Measurements from ENCODE around the gene CAMK1D. TPM values are rescaled to one million over a fixed set of nuclear protein-coding genes. Genes with fewer than 3 reads are reported as not detected.

Gene CAMK1D
- total and polyA plus RNA-seq, 2 donors (not counting 3 experiments of a cell fraction or from before 2014, with no cell fraction given), result 0.37 to 4.2 TPM

DNA sequence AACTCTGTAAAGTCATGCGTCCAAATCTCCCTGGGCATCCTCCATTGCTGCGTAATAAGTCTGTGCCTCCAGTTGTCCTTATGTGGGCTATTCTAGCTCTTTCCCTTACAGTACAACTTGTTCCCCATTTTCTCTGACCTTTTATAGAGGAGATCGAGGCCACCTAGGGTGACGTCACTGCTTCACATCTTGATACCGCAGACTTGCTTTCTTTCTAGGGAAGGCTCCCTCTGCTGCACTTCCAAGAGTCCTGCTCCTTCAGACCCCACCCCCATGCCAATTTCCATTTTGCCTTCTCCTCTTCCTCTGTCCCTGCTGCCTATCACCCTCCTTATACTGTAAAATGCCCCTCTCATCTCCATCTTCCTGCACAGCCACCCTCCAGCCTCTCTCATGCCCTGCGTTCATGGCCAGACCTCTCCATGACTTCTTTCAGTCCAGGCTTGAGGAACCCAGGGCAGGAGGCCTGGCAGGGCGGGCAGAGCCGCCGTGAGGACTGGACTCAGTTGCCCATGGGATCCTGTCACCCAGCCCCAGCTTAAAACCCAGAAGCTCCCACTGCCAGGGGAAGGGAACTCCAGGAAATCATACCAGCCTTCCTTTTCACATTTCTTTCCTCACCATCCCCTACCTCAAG, 57.5 kb downstream of the CAMK1D start:
- H3K9me1 ChIP-seq (replicated peaks; ENCODE audit: control insufficient read depth, extremely low read depth, insufficient read depth, low read length), result no peaks in the 10 kb centered on the region
- no peaks in the 10 kb centered on the region for H3K36me3 ChIP-seq (ENCODE audit: control insufficient read depth in 2 of 2, extremely low read depth in 1 of 2, insufficient read depth in 2 of 2, low read length in 2 of 2)
- no peak for FAIRE-seq
- no peak overlapping the region for H3K27ac ChIP-seq (ENCODE audit: insufficient read depth, low read depth, low read length)
- POLR2A ChIA-PET, result no interaction called here
- no peak overlapping the region for H3K4me3 ChIP-seq (replicated peaks in 1 of 3; ENCODE audit: insufficient read depth in 1 of 3, low read depth in 1 of 3, low read length in 3 of 3)
- TF ChIP-seq MYC (IDR thresholded peaks at IDR 0.05; ENCODE audit: low read depth, low read length) (no peak), POLR2AphosphoS5 (IDR thresholded peaks at IDR 0.05; ENCODE audit: insufficient read depth, low read depth, low read length) (no peak), POLR2A (IDR thresholded peaks at IDR 0.05; ENCODE audit: low read depth, low read length) (no peak), JUN (IDR thresholded peaks at IDR 0.05; ENCODE audit: borderline replicate concordance, insufficient read depth, insufficient read length, low read depth) (no peak), GATA2 (IDR thresholded peaks at IDR 0.05; ENCODE audit: insufficient read depth, insufficient read length, low read depth, low read length) (no peak), FOS (IDR thresholded peaks at IDR 0.05; ENCODE audit: borderline replicate concordance, insufficient read depth, low read length) (no peak), EZH2 (IDR thresholded peaks at IDR 0.05; ENCODE audit: borderline replicate concordance, low read depth, low read length, severe bottlenecking) (no peak)
- TF ChIP-seq, protein P1, sequence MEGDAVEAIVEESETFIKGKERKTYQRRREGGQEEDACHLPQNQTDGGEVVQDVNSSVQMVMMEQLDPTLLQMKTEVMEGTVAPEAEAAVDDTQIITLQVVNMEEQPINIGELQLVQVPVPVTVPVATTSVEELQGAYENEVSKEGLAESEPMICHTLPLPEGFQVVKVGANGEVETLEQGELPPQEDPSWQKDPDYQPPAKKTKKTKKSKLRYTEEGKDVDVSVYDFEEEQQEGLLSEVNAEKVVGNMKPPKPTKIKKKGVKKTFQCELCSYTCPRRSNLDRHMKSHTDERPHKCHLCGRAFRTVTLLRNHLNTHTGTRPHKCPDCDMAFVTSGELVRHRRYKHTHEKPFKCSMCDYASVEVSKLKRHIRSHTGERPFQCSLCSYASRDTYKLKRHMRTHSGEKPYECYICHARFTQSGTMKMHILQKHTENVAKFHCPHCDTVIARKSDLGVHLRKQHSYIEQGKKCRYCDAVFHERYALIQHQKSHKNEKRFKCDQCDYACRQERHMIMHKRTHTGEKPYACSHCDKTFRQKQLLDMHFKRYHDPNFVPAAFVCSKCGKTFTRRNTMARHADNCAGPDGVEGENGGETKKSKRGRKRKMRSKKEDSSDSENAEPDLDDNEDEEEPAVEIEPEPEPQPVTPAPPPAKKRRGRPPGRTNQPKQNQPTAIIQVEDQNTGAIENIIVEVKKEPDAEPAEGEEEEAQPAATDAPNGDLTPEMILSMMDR (IDR thresholded peaks at IDR 0.05; ENCODE audit: extremely low read depth in 1 of 2, insufficient read depth in 1 of 2, low read depth in 1 of 2, low read length in 2 of 2), result no peak
- TF ChIP-seq, protein P2, sequence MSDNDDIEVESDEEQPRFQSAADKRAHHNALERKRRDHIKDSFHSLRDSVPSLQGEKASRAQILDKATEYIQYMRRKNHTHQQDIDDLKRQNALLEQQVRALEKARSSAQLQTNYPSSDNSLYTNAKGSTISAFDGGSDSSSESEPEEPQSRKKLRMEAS (IDR thresholded peaks at IDR 0.05; ENCODE audit: insufficient read depth, insufficient read length), result no peak
- no peak overlapping the region for H3K4me2 ChIP-seq (ENCODE audit: insufficient read depth, low read length)
- H3K9ac ChIP-seq (replicated peaks; ENCODE audit: extremely low read depth, insufficient read depth, low read length), result no peak overlapping the region
- DNase-seq (ENCODE audit: low read depth, low spot score), result no peak
- H3K79me2 ChIP-seq (ENCODE audit: control insufficient read depth, insufficient read depth, low read length), result no peaks in the 10 kb centered on the region
- H3K9me3 ChIP-seq (replicated peaks; ENCODE audit: control insufficient read depth, insufficient read depth, low read length), result no peaks in the 10 kb centered on the region
- dilution Hi-C loops (cut with MboI; ENCODE audit: extremely low pct_ligation_motif_present, low sequenced_read_pairs), result no loop called here
- H4K20me1 ChIP-seq (replicated peaks; ENCODE audit: control insufficient read depth, extremely low read depth, insufficient read depth, low read length), result no peaks in the 10 kb centered on the region
- H3K4me1 ChIP-seq (ENCODE audit: control insufficient read depth, extremely low read depth, insufficient read depth, low read length), result no peaks in the 10 kb centered on the region
- BruUV-seq (replicated peaks), result no TSS peak
- CTCF ChIA-PET, result interaction anchor here (1.3 kb wide), 1 partner anchor 301 kb away, joined by 3 read pairs; no protein-coding TSS in a partner anchor
- intact Hi-C loops (cut with micrococcal nuclease), result no loop called here
- peaks cover 3 to 4% of the 10 kb centered on the region in 2 experiments for H3K27me3 ChIP-seq (ENCODE audit: control insufficient read depth in 2 of 2, insufficient read depth in 2 of 2, low read length in 2 of 2)
- no peak overlapping the region for H2AFZ ChIP-seq (ENCODE audit: low read depth, low read length)

All from endothelial cell of umbilical vein (primary cell).